HG03571 (cell line): ENCODE data around the gene ANKLE2.
"Not testable (repeated sequence)": the region's sequence is repeated elsewhere in the genome, so short reads cannot be mapped to it uniquely, and the experiment has no call there.

ENCODE experiments used
- ATAC-seq: cut with Tn5 transposase; IDR thresholded peaks from one replicate; pipeline ENCODE4 v1.9.1; 2021; ENCODE audit not compliant: unreplicated experiment

Gene ANKLE2

GRCh38 chr12:132720606-132721345, 40.9 kb downstream of the ANKLE2 start:
- no peak for ATAC-seq

GRCh38 chr12:132719954-132720324, 41.7 kb downstream of the ANKLE2 start:
- ATAC-seq = no peak

GRCh38 chr12:132719141-132719953, 42.3 kb downstream of the ANKLE2 start:
- no peak for ATAC-seq

GRCh38 chr12:132718644-132719043, 43.0 kb downstream of the ANKLE2 start:
- no peak for ATAC-seq

- no peak for ATAC-seq
These were observed 43.9 kb downstream of the ANKLE2 start for GRCh38 chr12:132717531-132718387.

GRCh38 chr12:132717011-132717410, 44.6 kb downstream of the ANKLE2 start:
- no peak for ATAC-seq

GRCh38 chr12:132716356-132716755, 45.3 kb downstream of the ANKLE2 start:
- no peak for ATAC-seq

GRCh38 chr12:132715874-132716273, 45.8 kb downstream of the ANKLE2 start:
- ATAC-seq = no peak

- no peak for ATAC-seq
These were observed 48.5 kb downstream of the ANKLE2 start for GRCh38 chr12:132713123-132713522.

- ATAC-seq = peak; percentile 25
These were observed 50.4 kb downstream of the ANKLE2 start for GRCh38 chr12:132711080-132711843.

GRCh38 chr12:132710405-132711079, 51.1 kb downstream of the ANKLE2 start, which contains the start of gene PGAM5:
TSS of gene PGAM5 (plus strand) at chr12:132710842. CDS start at chr12:132710877, 35 bp downstream.
- peak; percentile 90 for ATAC-seq

- peak; percentile 21 for ATAC-seq
These were observed 51.6 kb downstream of the ANKLE2 start for GRCh38 chr12:132710043-132710404.

GRCh38 chr12:132708150-132708549, 53.5 kb downstream of the ANKLE2 start:
- no peak for ATAC-seq

GRCh38 chr12:132707241-132707640, 54.4 kb downstream of the ANKLE2 start:
- no peak for ATAC-seq

- ATAC-seq = no peak
These were observed 58.0 kb downstream of the ANKLE2 start for GRCh38 chr12:132703641-132704040.

GRCh38 chr12:132702640-132703039, 59.0 kb downstream of the ANKLE2 start:
- no peak for ATAC-seq

- no peak for ATAC-seq
These were observed 61.3 kb downstream of the ANKLE2 start for GRCh38 chr12:132700212-132700822.

- ATAC-seq = no peak
These were observed 63.3 kb downstream of the ANKLE2 start for GRCh38 chr12:132698341-132698740.

GRCh38 chr12:132695431-132695830, 66.2 kb downstream of the ANKLE2 start:
- no peak for ATAC-seq

- not testable (repeated sequence) for ATAC-seq
These were observed 66.7 kb downstream of the ANKLE2 start for GRCh38 chr12:132694888-132695287.
